Nephron progenitor cell (in vitro differentiated cells): ENCODE results near the gene EP400.
"Not testable (repeated sequence)": the region's sequence is repeated elsewhere in the genome, so short reads cannot be mapped to it uniquely, and the experiment has no call there.

Experiments used
- DNase-seq: peaks from one replicate; pipeline ENCODE4 v3.0.0; 2021
- H3K27ac Mint-ChIP-seq: 2 replicates; pipeline ENCODE4 v1.8.0; 2021; ENCODE audit warnings: mild to moderate bottlenecking, moderate library complexity, mixed read lengths
- H3K27me3 Mint-ChIP-seq: 2 replicates; pipeline ENCODE4 v1.8.0; 2021; ENCODE audit warnings: mild to moderate bottlenecking, low read depth, mixed read lengths; ENCODE audit not compliant: poor library complexity
- H3K36me3 Mint-ChIP-seq: 2 replicates; pipeline ENCODE4 v1.8.0; 2021; ENCODE audit warnings: low read depth, mixed read lengths
- H3K4me1 Mint-ChIP-seq: 2 replicates; pipeline ENCODE4 v1.8.0; 2021; ENCODE audit warnings: mixed read lengths
- H3K4me3 Mint-ChIP-seq: 2 replicates; pipeline ENCODE4 v1.8.0; 2021; ENCODE audit warnings: mild to moderate bottlenecking, moderate library complexity, mixed read lengths
- H3K9me3 Mint-ChIP-seq: 2 replicates; pipeline ENCODE4 v1.8.0; 2021; ENCODE audit warnings: mild to moderate bottlenecking, moderate library complexity, mixed read lengths
- CTCF ChIP-seq: fragments of 200-600 bp; sonication (generic); IDR thresholded peaks from 2 replicates; pipeline ENCODE4 v1.5.0; 2021; ENCODE audit warnings: antibody characterized with exemption

Gene EP400

GRCh38 chr12:131959116-131959515 is 9.4 kb downstream of the EP400 start:
- peak overlapping the region; percentile 55 for H3K27ac Mint-ChIP-seq
- DNase-seq = no peak
- TF ChIP-seq CTCF = no peak
- peaks cover 13% of the 10 kb centered on the region for H3K36me3 Mint-ChIP-seq
- no peaks in the 10 kb centered on the region for H3K27me3 Mint-ChIP-seq
- H3K9me3 Mint-ChIP-seq = no peaks in the 10 kb centered on the region
- H3K4me3 Mint-ChIP-seq = no peak overlapping the region
- H3K4me1 Mint-ChIP-seq = peaks cover 34% of the 10 kb centered on the region

- H3K27ac Mint-ChIP-seq = peak overlapping the region; percentile 78
- H3K4me1 Mint-ChIP-seq = peaks cover 34% of the 10 kb centered on the region
- H3K9me3 Mint-ChIP-seq = no peaks in the 10 kb centered on the region
- H3K4me3 Mint-ChIP-seq = no peak overlapping the region
- no peak for DNase-seq
- TF ChIP-seq CTCF = no peak
- no peaks in the 10 kb centered on the region for H3K27me3 Mint-ChIP-seq
- peaks cover 17% of the 10 kb centered on the region for H3K36me3 Mint-ChIP-seq
Measured at GRCh38 chr12:131959641-131960589, 10.2 kb downstream of the EP400 start.

GRCh38 chr12:131960590-131961325 is 11.0 kb downstream of the EP400 start:
- H3K9me3 Mint-ChIP-seq, H3K27me3 Mint-ChIP-seq, H3K4me3 Mint-ChIP-seq, DNase-seq: not testable (repeated sequence)
- Mint-ChIP-seq H3K27ac (peak overlapping the region; percentile 66), H3K4me1 (peaks cover 33% of the 10 kb centered on the region), H3K36me3 (peaks cover 23% of the 10 kb centered on the region)

GRCh38 chr12:131961328-131961727 is 11.6 kb downstream of the EP400 start:
- not testable (repeated sequence) for H3K27ac Mint-ChIP-seq, H3K4me3 Mint-ChIP-seq, H3K9me3 Mint-ChIP-seq, DNase-seq, H3K27me3 Mint-ChIP-seq
- Mint-ChIP-seq H3K36me3 (peaks cover 20% of the 10 kb centered on the region), H3K4me1 (peaks cover 28% of the 10 kb centered on the region)

- Mint-ChIP-seq H3K27me3 (no peaks in the 10 kb centered on the region), H3K27ac (no peak overlapping the region), H3K4me1 (peaks cover 25% of the 10 kb centered on the region), H3K4me3 (no peak overlapping the region), H3K36me3 (peaks cover 20% of the 10 kb centered on the region), H3K9me3 (no peaks in the 10 kb centered on the region)
- DNase-seq = no peak
- TF ChIP-seq CTCF = no peak
Measured at GRCh38 chr12:131962069-131962468, 12.3 kb downstream of the EP400 start.

GRCh38 chr12:131963381-131963780 is 13.6 kb downstream of the EP400 start:
- H3K27ac Mint-ChIP-seq = no peak overlapping the region

More at GRCh38 chr12:131963381-131963780, 13.6 kb downstream of the EP400 start:
- Mint-ChIP-seq H3K4me3 (no peak overlapping the region), H3K9me3 (no peaks in the 10 kb centered on the region), H3K36me3 (peaks cover 28% of the 10 kb centered on the region), H3K4me1 (peaks cover 17% of the 10 kb centered on the region), H3K27me3 (no peaks in the 10 kb centered on the region)
- TF ChIP-seq CTCF = no peak
- DNase-seq = no peak
